ENCODE results near the gene DCPS.

- no peak for TF ChIP-seq POLR2AphosphoS5 (IDR thresholded peaks at IDR 0.05; ENCODE audit: borderline replicate concordance, low read depth, low read length)
- TF ChIP-seq EZH2 (IDR thresholded peaks at IDR 0.05), result no peak
These were observed 66.2 kb downstream of the DCPS start for GRCh38 chr11:126370016-126370415.
